ENCODE data around the gene LCN9.

- no peak for TF ChIP-seq CTCF (conservative IDR thresholded peaks at IDR 0.05 in 1 of 2, IDR thresholded peaks at IDR 0.05 in 1 of 2; ENCODE audit: extremely low read depth in 1 of 2, insufficient read depth in 1 of 2, low read depth in 1 of 2, low read length in 2 of 2)
- no peak for TF ChIP-seq EZH2 (IDR thresholded peaks at IDR 0.05; ENCODE audit: borderline replicate concordance, low read length)
Observed at GRCh38 chr9:135698236-135698635, 35.1 kb downstream of the LCN9 start.

Data from mammary epithelial cell (primary cell).